Breast epithelium (tissue), 3 donors: ENCODE measurements around the gene ZSWIM3.

Experiments
- CTCF ChIP-seq, 3 donors: fragments of 450-650 bp; IDR thresholded peaks; one replicate each; pipeline ENCODE4 v1.5.1; 2016 to 2017; ENCODE audit warnings: antibody characterized with exemption in 3 of 3, mild to moderate bottlenecking in 3 of 3, moderate library complexity in 3 of 3
- POLR2A ChIP-seq: fragments of 450-650 bp; IDR thresholded peaks from one replicate; pipeline ENCODE4 v1.6.1; 2016; ENCODE audit warnings: antibody characterized with exemption, mild to moderate bottlenecking, moderate library complexity
- POLR2AphosphoS5 ChIP-seq, 3 donors: sonication (generic); formaldehyde crosslinking; IDR thresholded peaks; one replicate each; pipeline ENCODE4 v1.6.1; 2017; ENCODE audit warnings: antibody characterized with exemption in 3 of 3

- TF ChIP-seq CTCF (IDR thresholded peaks at IDR 0.05) (no peak), POLR2AphosphoS5 (IDR thresholded peaks at IDR 0.05) (no peak), POLR2A (no peak)
Measured at GRCh38 chr20:45921337-45922189, 64.1 kb downstream of the ZSWIM3 start.
